SKM-1 treated with dmso at 0.1 percent for 144 hours (cell line): ENCODE results near the gene ADD3.

Experiments
- DNase-seq: peaks from one replicate; lab custom pipeline; 2025; ENCODE audit not compliant: unreplicated experiment; lab: John Stamatoyannopoulos, UW

ADD3 gene, protein sequence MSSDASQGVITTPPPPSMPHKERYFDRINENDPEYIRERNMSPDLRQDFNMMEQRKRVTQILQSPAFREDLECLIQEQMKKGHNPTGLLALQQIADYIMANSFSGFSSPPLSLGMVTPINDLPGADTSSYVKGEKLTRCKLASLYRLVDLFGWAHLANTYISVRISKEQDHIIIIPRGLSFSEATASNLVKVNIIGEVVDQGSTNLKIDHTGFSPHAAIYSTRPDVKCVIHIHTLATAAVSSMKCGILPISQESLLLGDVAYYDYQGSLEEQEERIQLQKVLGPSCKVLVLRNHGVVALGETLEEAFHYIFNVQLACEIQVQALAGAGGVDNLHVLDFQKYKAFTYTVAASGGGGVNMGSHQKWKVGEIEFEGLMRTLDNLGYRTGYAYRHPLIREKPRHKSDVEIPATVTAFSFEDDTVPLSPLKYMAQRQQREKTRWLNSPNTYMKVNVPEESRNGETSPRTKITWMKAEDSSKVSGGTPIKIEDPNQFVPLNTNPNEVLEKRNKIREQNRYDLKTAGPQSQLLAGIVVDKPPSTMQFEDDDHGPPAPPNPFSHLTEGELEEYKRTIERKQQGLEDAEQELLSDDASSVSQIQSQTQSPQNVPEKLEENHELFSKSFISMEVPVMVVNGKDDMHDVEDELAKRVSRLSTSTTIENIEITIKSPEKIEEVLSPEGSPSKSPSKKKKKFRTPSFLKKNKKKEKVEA

DNA sequence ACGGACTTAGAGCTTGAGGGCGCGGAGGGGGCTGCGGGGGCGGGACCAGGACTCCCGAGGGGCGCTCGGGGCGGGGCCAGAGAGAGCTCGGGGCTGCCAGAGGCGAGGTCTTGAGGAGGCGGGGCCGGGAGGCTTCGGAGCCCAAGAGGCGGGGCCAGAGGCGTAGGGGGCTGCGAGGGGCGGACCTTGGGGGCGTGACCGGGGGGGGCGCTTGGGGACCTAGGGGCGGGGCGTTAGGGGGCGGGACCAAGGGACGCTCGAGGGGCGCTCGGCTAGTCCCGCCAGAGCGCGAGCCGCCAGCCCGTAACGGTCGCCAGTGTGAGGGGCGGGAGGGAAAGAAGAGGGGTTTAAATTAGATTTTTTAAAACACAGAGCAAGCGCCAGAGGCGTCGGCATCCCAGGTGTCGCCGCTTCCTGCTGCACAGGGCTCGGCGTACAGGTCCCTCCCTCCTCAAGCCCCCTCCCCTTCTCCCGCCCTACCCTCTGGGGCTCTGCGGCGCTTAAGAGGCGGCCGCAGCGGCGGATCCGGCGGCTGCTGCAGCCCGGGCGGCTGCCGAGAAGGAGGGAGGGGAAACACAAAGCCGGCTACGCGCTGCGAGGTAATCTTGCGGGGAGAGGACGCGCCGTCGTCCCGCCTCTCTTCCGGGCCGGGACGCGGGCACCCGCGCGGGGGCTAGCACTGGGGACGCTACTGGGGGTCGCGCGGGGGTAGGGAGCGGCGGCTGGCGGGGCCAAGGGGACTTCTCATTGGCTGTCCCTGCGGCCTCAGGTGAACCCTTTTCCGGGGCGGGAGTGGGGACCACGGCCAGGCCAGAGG lies at the start of gene ADD3:
ADD3 (plus strand) TSS at position 284 of the 817 bp plus-strand sequence. CDS start 92,670 bp downstream, outside the sequence.
- DNase-seq: peak; percentile 68

DNA sequence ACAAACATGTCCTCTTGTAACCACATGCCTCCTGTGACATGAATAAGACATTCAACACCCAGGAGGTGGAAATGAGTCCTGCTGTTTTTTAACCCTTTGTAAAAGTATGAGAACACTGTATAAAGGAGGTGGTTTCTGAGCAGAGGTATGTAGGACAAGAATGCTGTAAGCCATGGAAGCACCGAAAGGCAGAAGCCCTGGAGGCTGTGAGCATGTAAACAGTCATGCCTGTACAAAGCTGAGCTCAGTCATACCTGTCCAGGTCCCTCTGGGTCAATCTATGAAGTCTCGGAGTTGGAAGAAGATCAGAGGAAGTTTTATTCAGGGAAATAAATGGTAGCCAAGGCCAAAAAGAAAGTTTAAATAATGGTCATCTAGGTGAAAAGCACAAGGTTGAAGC lies 49.7 kb upstream of the ADD3 start:
- no peak for DNase-seq

DNA sequence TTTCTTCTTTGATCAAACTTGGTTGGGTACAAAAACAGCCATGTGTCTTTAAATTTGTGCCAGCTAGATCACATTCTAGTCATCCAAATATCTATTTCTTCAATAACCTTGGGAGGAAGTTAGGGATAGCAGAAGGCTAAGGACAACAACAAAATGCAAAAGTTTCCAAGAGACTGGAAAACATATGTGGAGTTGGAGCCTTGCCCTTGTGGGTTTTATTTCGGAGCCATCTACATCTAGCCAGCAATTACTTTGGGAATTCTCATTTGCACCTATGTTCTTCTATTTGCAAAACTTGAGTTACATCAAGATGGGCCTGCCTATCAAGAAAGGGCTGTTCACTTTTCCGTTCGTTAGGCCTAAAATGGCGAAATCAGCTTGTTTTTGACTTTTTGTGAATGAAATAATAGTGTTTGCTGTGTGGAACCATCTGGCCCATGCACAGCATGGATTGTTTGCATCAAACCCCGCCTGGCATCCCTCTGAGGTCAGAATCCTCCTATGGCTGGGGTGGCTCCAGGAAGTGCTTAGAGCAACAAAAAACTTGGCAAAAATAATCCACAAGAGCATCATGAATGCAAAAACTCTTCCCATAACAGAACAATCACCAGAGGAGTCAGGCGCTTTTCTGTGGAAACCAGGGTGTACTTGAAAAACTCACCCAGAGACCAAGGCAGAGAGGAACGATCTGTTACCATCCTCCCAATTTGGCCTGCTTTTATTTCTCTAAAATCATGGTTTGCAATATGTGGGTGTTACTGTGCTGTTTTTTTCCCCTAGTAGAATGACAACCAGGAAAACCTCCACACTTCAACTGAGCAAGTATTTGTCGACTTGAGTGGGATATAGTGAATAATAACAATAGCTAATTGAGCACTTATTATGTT lies 48.3 kb upstream of the ADD3 start:
- DNase-seq: no peak

DNA sequence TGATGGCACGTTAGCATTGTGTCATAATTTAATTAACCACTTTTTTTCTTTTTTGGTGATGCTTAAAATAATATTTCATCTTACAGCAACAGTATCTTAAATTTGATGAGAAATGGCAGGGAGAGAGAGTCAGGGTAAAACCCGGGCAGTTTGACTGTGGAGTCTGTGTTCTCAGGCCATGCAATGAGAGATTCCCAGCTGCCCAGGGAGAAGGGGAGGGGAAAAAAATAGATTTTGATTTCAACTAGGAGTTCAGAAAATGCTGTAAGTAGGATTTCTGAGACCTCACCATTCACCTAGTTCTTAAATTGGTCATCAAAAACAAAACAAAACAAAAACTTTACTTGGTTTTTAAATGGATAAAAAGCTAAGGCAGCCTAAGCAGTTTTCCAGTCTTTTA lies 47.1 kb upstream of the ADD3 start:
- DNase-seq: no peak

DNA sequence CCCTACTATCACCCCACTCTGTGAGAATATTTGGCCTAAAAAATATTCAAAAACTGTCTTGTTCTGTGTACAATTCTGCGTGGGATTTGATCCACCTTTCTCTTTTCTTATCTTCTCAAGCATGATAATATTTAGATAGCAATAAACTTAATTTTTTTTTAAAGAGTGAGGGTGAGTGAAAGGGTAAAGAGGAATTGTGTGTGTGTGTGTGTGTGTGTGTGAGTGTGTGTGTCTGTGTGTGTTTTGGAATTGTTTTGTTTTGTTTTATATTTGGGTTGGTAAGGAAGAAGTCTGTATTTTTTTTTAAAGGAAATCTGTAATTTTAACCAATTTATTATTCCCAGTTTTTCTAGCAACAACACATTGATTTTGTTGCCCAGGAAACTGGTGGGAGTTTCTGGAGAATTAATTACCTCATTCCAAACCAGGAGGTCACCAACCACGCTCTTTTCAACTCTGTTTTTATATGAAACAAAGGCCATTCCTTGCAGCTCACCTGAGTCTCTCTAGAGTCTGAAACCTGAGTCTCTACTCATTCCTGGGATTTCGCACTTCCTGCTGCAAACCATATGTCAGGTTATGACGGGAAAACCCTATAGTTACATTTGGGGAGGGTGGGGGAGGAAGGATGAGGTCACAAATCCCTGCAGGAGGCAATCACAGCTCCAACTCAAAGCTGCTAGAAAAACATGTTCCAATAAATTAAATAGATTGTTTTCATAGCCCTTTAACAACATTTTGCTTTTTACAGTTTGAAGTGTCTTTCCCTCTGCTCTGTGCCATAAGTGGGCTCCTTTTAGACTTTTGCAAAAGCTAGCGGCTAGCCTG lies 46.4 kb upstream of the ADD3 start:
- no peak for DNase-seq

DNA sequence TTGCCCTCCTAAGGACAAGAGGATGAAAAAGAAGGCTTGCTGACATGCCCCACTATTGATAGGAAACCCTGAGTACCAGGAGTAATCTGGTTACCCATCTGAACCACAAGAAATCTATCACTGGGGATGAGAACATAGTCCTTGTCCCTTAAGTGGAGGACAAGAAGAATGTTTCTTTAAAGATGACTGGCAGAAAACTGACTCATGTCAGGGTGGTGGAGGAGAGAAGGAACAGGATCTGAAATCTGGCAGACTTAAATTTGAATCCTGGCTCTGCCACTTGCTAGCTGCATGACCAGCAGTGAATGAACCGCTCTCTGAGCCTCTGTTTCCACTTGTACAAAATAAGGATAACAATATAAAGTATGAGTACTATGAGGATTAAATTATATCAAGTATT lies 45.5 kb upstream of the ADD3 start:
- no peak for DNase-seq

DNA sequence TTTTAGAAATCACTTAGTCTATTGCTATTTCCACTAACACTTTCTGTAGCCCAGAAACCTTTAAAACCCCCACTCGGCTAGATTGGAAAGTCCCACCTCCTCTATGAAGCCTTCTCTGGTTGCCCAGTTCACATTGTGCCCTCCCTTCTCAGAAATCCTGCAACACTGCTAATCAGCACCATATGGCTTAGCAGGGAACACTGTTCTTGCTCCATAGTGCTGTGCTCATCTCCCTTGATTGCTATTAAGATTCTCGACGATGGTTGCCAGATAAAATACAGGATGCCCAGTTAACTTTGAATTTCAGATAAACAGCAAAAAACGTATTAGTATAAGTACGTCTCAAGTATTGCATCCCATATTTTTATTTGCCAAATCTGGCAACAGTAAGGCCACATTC lies 44.3 kb upstream of the ADD3 start:
- DNase-seq: no peak

DNA sequence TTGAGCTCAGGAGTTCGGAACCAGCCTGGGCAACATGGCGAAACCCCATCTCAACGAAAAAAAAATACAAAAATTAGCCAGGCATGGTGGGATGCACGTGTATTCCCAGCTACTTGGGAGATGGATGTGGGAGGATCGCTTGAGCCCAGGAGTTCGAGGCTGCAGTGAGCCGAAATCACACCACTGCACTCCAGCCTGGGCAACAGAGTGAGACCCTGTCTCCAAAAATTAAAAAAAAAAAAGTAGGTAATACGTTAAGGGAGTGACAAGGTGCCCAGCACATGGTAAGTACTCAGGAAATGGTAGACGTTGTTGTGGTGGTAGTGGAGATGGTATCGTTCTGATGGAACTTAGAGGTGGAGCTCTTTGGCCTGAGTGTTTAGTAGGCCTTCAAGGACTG lies 43.5 kb upstream of the ADD3 start:
- DNase-seq: no peak

DNA sequence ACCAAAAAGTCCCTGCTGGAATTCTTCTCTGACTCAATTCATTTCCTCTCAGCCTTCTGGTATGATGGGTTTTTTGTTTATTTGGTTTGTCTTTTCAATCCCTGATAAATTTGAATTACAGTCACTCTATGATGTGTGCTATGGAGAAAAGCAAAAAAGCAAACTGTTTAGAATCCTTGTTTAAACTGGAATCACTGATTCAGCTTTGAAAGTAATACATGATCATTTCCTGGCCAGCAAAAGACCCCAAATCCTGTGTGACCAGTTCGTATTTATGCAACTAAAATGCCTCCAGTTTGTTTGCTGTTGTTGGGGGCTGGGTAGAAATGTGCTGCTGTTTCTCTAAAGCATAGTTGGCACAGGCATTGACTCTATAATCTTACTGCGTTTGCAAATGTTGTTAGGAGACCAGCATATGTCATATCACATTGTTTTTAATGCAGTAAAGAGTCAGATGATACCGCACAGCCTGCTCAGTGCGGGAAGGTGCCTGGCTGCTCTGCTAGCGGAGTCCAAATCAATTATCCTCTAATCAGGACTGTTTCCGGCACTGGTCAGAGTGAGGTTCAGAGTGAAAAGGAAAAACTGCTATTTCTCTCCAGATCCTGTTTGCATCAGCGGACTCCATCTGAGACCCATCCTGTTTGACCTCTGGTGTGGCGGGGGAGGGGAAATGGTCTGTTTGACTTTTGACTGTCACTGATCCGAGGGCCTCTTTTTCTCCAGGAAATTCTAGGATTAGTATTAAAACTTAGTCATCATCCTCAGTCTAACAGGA lies 40.6 kb upstream of the ADD3 start:
- DNase-seq: no peak

DNA sequence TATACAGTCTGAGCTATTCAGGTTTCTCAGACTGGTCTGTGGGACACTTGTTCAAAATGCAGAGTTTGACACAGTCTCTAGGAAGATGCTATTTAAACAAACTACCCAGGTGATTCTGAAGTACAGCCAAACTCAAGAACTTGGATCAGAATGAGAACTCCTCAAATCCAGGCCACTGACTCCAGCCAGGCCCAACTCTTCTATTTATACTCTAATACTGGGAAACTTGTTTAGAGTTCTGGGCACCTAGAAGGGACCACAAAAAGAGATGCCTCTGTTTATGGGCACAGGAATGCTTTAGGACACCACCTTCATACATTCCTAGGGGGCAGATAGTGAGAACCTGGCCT lies 40.1 kb upstream of the ADD3 start:
- no peak for DNase-seq

DNA sequence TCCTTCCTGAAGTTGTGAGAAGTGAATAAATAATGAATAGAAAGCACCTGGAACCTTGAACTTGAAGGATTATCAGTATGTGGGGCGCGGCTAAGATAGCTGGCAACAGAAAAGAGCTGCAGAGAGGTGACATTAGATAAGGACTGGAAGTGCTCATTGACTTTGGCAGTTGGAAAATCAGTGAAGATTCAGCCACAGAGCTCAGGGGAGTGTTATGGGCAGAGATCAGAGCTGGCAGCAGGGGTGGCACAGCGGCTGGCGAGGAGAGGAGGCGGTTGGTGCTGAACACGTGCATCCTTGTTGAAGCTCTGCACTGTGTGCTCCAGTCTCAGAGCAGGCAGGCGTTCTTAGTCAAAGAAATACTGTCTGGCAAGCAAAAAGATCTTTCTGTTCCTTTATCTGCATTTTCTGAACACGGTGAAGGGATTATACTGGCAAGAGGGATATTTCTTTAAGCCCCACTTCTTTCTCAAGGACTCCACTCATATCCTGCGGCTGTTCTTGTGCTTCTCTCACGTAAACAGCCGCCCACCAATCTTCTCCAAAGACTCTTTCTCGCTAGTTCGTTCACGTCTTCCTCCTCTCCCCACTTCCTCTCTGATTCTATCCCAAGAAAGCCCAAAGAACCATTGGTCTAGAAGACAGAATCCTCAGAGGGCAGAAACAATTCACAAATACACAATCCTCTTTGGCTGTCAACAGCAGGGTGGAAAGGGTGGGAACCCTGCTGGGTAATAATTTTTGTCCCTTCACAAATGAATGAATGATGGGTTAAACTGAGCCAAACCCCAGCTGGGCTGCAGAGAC lies 38.6 kb upstream of the ADD3 start:
- no peak for DNase-seq

DNA sequence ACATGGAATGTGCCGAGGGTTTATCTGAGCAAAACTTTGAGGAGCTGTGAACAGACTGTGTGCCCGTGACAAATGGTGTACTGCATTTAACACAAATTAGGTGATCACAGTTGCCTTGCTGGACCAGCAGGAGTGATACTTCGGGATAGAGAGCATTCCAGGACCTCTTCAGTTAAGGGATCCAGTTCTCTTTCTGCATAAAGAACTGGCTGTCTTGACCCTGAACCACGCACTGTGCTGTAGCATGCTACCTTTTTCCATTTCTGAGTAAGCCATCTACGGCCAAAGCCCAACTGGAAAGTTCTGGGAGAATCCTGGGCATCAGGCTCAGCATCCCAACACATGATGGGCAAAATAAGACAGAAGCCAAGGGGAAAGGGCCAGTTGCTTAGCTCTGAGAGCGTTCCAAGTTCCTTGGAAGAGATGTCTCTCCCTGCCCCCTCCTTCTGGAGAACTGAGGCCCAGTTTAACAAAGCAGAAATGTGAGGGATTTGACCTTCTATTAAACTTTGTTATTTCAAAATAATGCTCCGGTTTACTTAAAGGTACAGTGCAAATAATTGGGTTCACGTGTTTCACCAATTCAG lies 37.9 kb upstream of the ADD3 start:
- DNase-seq: no peak

DNA sequence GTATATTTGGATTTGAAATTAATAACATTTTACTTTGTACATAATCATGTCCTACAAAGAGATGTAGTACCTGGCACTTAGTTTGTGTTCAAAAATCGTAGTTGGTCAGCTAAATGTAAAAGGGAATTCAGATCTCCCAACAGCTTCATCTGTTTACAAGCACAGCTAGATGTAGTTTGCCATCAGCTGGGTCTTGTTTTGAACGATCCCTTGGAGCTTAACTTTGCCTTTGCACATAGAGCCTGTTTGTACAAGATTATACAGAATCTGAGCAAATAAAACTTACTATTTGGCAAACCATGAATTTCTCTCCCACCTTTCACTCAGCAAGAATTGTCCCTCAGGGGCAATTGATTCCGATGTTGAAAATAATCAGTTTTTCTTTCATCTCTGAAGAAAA lies 36.1 kb upstream of the ADD3 start:
- no peak for DNase-seq

DNA sequence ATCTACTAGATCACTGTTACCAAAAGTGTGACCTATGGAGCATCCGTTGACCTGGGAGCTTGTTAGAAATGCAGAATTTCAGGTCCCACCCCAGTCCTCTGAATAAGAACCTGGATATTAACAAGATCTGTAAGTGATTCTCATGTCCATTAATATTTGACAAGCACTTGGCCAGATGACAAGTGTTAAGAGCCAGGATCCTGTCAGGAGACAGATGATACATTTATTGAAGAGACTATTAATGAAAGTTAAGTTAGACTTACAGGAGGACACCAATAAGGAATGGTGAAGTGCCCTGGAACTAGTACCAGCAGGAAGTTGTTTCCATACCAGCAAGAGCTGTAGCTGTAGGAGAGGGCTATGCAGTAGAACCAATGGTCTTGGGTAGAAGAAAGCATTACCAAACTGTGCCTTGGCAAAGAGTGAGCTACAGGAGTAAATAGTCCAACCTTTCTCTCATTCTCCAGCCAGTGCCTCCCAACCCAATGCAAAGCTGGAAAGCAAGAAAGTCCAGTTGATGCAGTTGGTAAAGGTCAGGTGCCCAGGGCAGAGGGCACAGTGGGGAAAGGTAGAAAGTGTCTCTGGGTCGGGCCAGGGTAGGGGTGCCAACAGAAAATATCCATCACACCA lies 35.3 kb upstream of the ADD3 start:
- DNase-seq: no peak

DNA sequence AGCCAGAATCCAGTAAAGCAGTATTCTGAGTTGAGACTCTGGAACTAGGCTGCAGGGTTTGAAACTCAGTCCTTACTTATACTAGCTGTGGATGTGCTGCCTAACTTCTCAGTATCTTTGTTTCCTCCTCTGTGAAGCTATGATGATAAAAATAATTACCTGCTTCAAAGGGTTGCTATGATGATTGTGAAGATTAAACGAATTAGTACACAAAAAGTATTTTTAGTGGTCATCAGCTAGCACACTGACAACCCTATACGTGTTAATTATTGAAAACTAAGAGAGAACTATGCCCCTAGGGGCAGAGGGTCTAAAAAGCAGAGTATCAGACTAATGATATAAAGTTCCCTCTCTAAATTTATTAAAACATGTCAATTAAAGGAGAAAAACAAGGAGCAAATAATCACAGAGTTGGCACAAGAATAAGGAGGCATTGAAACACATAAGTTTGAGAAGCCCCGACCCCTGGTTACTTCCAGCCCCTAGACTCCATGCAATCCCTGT lies 34.4 kb upstream of the ADD3 start:
- DNase-seq: no peak

DNA sequence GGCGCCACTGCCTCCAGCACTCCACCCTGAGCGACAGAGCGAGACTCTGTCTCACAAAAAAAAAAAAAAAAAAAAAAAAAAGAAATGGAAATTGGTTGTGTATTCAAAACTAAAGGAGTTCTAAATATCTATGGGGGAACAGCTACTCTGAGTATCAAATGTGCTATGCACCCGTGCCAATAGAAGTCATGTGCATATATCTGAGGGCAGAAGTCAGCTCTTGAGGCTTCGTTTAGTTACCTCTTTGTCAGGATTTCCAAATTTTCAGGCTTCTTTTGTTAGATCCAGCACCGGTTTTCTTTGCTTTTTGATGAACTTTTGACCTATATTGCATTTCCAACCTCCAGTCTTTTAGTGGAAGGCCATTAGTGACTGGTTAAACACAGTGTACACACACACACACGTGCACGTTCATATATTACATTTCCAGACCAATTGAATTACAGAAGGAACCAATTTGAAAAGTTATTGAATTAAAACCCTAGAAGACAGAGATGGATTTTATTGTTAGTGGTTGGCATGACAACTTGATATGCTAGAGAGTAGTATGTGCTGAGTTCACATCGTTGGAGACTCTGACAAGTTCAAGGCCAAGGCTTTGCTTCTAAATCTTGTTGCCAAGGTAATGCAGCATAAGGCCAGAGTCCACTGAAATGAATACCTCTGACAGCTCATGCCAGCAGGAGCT lies 33.1 kb upstream of the ADD3 start:
- no peak for DNase-seq
